ENCODE measurements around the gene SHISA2. TPM values are rescaled to one million over a fixed set of nuclear protein-coding genes. Genes with fewer than 3 reads are reported as not detected.
"Not testable (repeated sequence)": the region's sequence is repeated elsewhere in the genome, so short reads cannot be mapped to it uniquely, and the experiment has no call there.

SHISA2 gene
- total RNA-seq (1 to 10 TPM; 1.1 to 1.5 TPM), polyA plus RNA-seq (1 to 10 TPM in 1 of 3 donors, under 1 TPM in 2; 0.37 to 1.8 (median 0.58) TPM), total RNA-seq (0.13 to 17.4 (median 1.4) reads per million in 6 experiments)

GRCh38 chr13:26051657-26052311 is at the start of gene SHISA2:
TSS of gene SHISA2 (minus strand) at chr13:26052016. CDS start at chr13:26050975, 1,041 bp downstream.
- DNase-seq, result peak in 8 of 10 donors; percentile 27 to 62 (median 42)
- Mint-ChIP-seq H3K27me3 (peaks cover 0 to 34% (median 3%) of the 10 kb centered on the region in 5 donors), H3K27ac (peak within 1 kb of the TSS in 5 of 10 donors; percentile 3 to 91 (median 63)), H3K4me1 (peaks cover 7 to 20% (median 16%) of the 10 kb centered on the region in 4 donors), H3K4me3 (peak within 1 kb of the TSS; percentile 68 to 87 (median 81)), H3K36me3 (no peaks in the 10 kb centered on the region), H3K9me3 (no peaks in the 10 kb centered on the region)
- POLR2A ChIA-PET, result interaction anchor here (1.2 to 1.5 kb wide), 3 partner anchors 9 to 40 kb away, joined by 5 to 7 read pairs (median 6); no protein-coding TSS in a partner anchor
- peak; percentile 80 to 82 for ATAC-seq

- Mint-ChIP-seq H3K27me3 (peaks cover 16 to 40% (median 28%) of the 10 kb centered on the region in 5 donors), H3K4me3 (no peak overlapping the region), H3K9me3 (peaks cover 0 to 8% (median 0%) of the 10 kb centered on the region in 9 donors), H3K4me1 (no peaks in the 10 kb centered on the region), H3K36me3 (peaks cover 0 to 6% (median 0%) of the 10 kb centered on the region in 3 donors), H3K27ac (no peak overlapping the region)
- DNase-seq, result no peak
- ATAC-seq, result no peak
- POLR2A ChIA-PET, result no interaction called here
These were observed 44.2 kb upstream of the SHISA2 start for GRCh38 chr13:26095846-26096610.

- ATAC-seq (no peak), DNase-seq (no peak)
- peaks cover 16 to 40% (median 28%) of the 10 kb centered on the region in 5 donors for H3K27me3 Mint-ChIP-seq
- POLR2A ChIA-PET, result no interaction called here
- no peak overlapping the region for H3K27ac Mint-ChIP-seq
- peaks cover 0 to 8% (median 0%) of the 10 kb centered on the region in 9 donors for H3K9me3 Mint-ChIP-seq
- peaks cover 0 to 6% (median 0%) of the 10 kb centered on the region in 3 donors for H3K36me3 Mint-ChIP-seq
- H3K4me3 Mint-ChIP-seq, result no peak overlapping the region
- H3K4me1 Mint-ChIP-seq, result no peaks in the 10 kb centered on the region
These were observed 43.5 kb upstream of the SHISA2 start for GRCh38 chr13:26095338-26095737.

GRCh38 chr13:26076821-26077220 is 25.0 kb upstream of the SHISA2 start:
- ATAC-seq, POLR2A ChIA-PET, H3K4me1 Mint-ChIP-seq, DNase-seq, H3K4me3 Mint-ChIP-seq, H3K36me3 Mint-ChIP-seq, H3K27ac Mint-ChIP-seq, H3K9me3 Mint-ChIP-seq: not testable (repeated sequence)
- H3K27me3 Mint-ChIP-seq, result peaks cover 18 to 47% (median 31%) of the 10 kb centered on the region in 5 donors

- DNase-seq (no peak), ATAC-seq (no peak)
- H3K27ac Mint-ChIP-seq, result no peak overlapping the region
- POLR2A ChIA-PET, result no interaction called here
- no peak overlapping the region for H3K4me3 Mint-ChIP-seq
- H3K36me3 Mint-ChIP-seq, result no peaks in the 10 kb centered on the region
- H3K4me1 Mint-ChIP-seq, result peaks cover 0 to 2% (median 0%) of the 10 kb centered on the region in 4 donors
- H3K27me3 Mint-ChIP-seq, result peaks cover 19 to 47% (median 33%) of the 10 kb centered on the region in 5 donors
- H3K9me3 Mint-ChIP-seq, result no peaks in the 10 kb centered on the region
These were observed 23.7 kb upstream of the SHISA2 start for GRCh38 chr13:26075498-26075897.

- Mint-ChIP-seq H3K27ac (no peak overlapping the region), H3K4me3 (no peak overlapping the region), H3K27me3 (peaks cover 19 to 46% (median 34%) of the 10 kb centered on the region in 5 donors), H3K36me3 (no peaks in the 10 kb centered on the region), H3K9me3 (no peaks in the 10 kb centered on the region), H3K4me1 (peaks cover 0 to 2% (median 0%) of the 10 kb centered on the region in 4 donors)
- POLR2A ChIA-PET, result no interaction called here
- ATAC-seq (no peak), DNase-seq (no peak)
These were observed 22.9 kb upstream of the SHISA2 start for GRCh38 chr13:26074706-26075105.

- POLR2A ChIA-PET, H3K9me3 Mint-ChIP-seq, H3K27ac Mint-ChIP-seq, H3K4me3 Mint-ChIP-seq, H3K36me3 Mint-ChIP-seq, H3K4me1 Mint-ChIP-seq: not testable (repeated sequence)
- ATAC-seq (peak; percentile 37 to 59), DNase-seq (peak in 3 of 10 donors; percentile 9 to 14 (median 11))
- peaks cover 14 to 60% (median 32%) of the 10 kb centered on the region in 5 donors for H3K27me3 Mint-ChIP-seq
These were observed 20.5 kb upstream of the SHISA2 start for GRCh38 chr13:26072335-26072734.

GRCh38 chr13:26071691-26072090 is 19.9 kb upstream of the SHISA2 start:
- POLR2A ChIA-PET, result no interaction called here
- Mint-ChIP-seq H3K4me3 (no peak overlapping the region), H3K9me3 (no peaks in the 10 kb centered on the region), H3K27ac (no peak overlapping the region), H3K36me3 (no peaks in the 10 kb centered on the region), H3K27me3 (peaks cover 13 to 54% (median 28%) of the 10 kb centered on the region in 5 donors), H3K4me1 (peaks cover 0 to 2% (median 0%) of the 10 kb centered on the region in 4 donors)
- no peak for ATAC-seq
- DNase-seq, result no peak

GRCh38 chr13:26069642-26070041 is 17.8 kb upstream of the SHISA2 start:
- H3K27ac Mint-ChIP-seq, H3K36me3 Mint-ChIP-seq, H3K9me3 Mint-ChIP-seq, DNase-seq, ATAC-seq, H3K4me1 Mint-ChIP-seq, POLR2A ChIA-PET, H3K4me3 Mint-ChIP-seq: not testable (repeated sequence)
- H3K27me3 Mint-ChIP-seq, result peaks cover 7 to 39% (median 17%) of the 10 kb centered on the region in 5 donors

- H3K27ac Mint-ChIP-seq, ATAC-seq, H3K36me3 Mint-ChIP-seq, H3K9me3 Mint-ChIP-seq, POLR2A ChIA-PET, DNase-seq, H3K4me1 Mint-ChIP-seq, H3K4me3 Mint-ChIP-seq: not testable (repeated sequence)
- H3K27me3 Mint-ChIP-seq, result peaks cover 7 to 37% (median 8%) of the 10 kb centered on the region in 5 donors
These were observed 16.6 kb upstream of the SHISA2 start for GRCh38 chr13:26068372-26068771.

- POLR2A ChIA-PET, result no interaction called here
- DNase-seq (no peak), ATAC-seq (no peak)
- Mint-ChIP-seq H3K27me3 (peaks cover 7 to 37% (median 8%) of the 10 kb centered on the region in 5 donors), H3K27ac (peak overlapping the region in 1 of 10 donors; percentile 25), H3K9me3 (no peaks in the 10 kb centered on the region), H3K4me3 (no peak overlapping the region), H3K4me1 (peaks cover 0 to 6% (median 2%) of the 10 kb centered on the region in 4 donors), H3K36me3 (no peaks in the 10 kb centered on the region)
These were observed 15.8 kb upstream of the SHISA2 start for GRCh38 chr13:26067601-26068000.

- H3K4me3 Mint-ChIP-seq, ATAC-seq, DNase-seq, POLR2A ChIA-PET, H3K36me3 Mint-ChIP-seq, H3K9me3 Mint-ChIP-seq, H3K4me1 Mint-ChIP-seq: not testable (repeated sequence)
- peak overlapping the region in 1 of 10 donors; percentile 7 for H3K27ac Mint-ChIP-seq
- peaks cover under 1 to 27% (median 6%) of the 10 kb centered on the region in 5 donors for H3K27me3 Mint-ChIP-seq
These were observed 14.7 kb upstream of the SHISA2 start for GRCh38 chr13:26066492-26066891.

Data from naive thymus-derived CD8-positive, alpha-beta T cell (primary cell).